ENCODE data around the gene USP34. TPM values are rescaled to one million over a fixed set of nuclear protein-coding genes. Genes with fewer than 3 reads are reported as not detected.

Gene USP34
- total RNA-seq, 1 donor from 2014 or later, result 157 TPM

GRCh38 chr2:61257446-61257845 is 213.4 kb downstream of the USP34 start:
- no peak for TF ChIP-seq CTCF (IDR thresholded peaks at IDR 0.05; ENCODE audit: unreplicated experiment)
- Mint-ChIP-seq H3K36me3 (peaks cover 42% of the 10 kb centered on the region), H3K27me3 (ENCODE audit: low read depth) (no peaks in the 10 kb centered on the region), H3K4me3 (no peak overlapping the region), H3K9me3 (no peaks in the 10 kb centered on the region), H3K4me1 (no peaks in the 10 kb centered on the region), H3K27ac (no peak overlapping the region)
- DNase-seq (ENCODE audit: low spot score in 2 of 2, unreplicated experiment in 2 of 2), result no peak

GRCh38 chr2:61255580-61256437 is 215.1 kb downstream of the USP34 start:
- Mint-ChIP-seq H3K27me3 (ENCODE audit: low read depth) (no peaks in the 10 kb centered on the region), H3K4me3 (no peak overlapping the region), H3K27ac (no peak overlapping the region), H3K36me3 (peaks cover 37% of the 10 kb centered on the region), H3K9me3 (no peaks in the 10 kb centered on the region), H3K4me1 (no peaks in the 10 kb centered on the region)
- no peak for TF ChIP-seq CTCF (IDR thresholded peaks at IDR 0.05; ENCODE audit: unreplicated experiment)
- no peak for DNase-seq (ENCODE audit: low spot score in 2 of 2, unreplicated experiment in 2 of 2)

GRCh38 chr2:61254536-61254935 is 216.4 kb downstream of the USP34 start:
- Mint-ChIP-seq H3K4me1 (no peaks in the 10 kb centered on the region), H3K36me3 (peaks cover 45% of the 10 kb centered on the region), H3K27me3 (ENCODE audit: low read depth) (no peaks in the 10 kb centered on the region), H3K27ac (no peak overlapping the region), H3K4me3 (no peak overlapping the region), H3K9me3 (no peaks in the 10 kb centered on the region)
- TF ChIP-seq CTCF (IDR thresholded peaks at IDR 0.05; ENCODE audit: unreplicated experiment), result no peak
- no peak for DNase-seq (ENCODE audit: low spot score in 2 of 2, unreplicated experiment in 2 of 2)

- DNase-seq (ENCODE audit: low spot score in 2 of 2, unreplicated experiment in 2 of 2), result no peak
- Mint-ChIP-seq H3K27ac (no peak overlapping the region), H3K27me3 (ENCODE audit: low read depth) (no peaks in the 10 kb centered on the region), H3K4me3 (no peak overlapping the region), H3K36me3 (peaks cover 40% of the 10 kb centered on the region), H3K9me3 (no peaks in the 10 kb centered on the region), H3K4me1 (no peaks in the 10 kb centered on the region)
- TF ChIP-seq CTCF (IDR thresholded peaks at IDR 0.05; ENCODE audit: unreplicated experiment), result no peak
Measured at GRCh38 chr2:61253136-61253535, 217.8 kb downstream of the USP34 start.

GRCh38 chr2:61252031-61252430 is 218.9 kb downstream of the USP34 start:
- Mint-ChIP-seq H3K27ac (no peak overlapping the region), H3K4me1 (no peaks in the 10 kb centered on the region), H3K4me3 (no peak overlapping the region), H3K27me3 (ENCODE audit: low read depth) (no peaks in the 10 kb centered on the region), H3K9me3 (no peaks in the 10 kb centered on the region), H3K36me3 (peaks cover 45% of the 10 kb centered on the region)
- TF ChIP-seq CTCF (IDR thresholded peaks at IDR 0.05; ENCODE audit: unreplicated experiment), result no peak
- DNase-seq (ENCODE audit: low spot score in 2 of 2, unreplicated experiment in 2 of 2), result no peak
